ENCODE data around the gene SPTAN1. TPM values are rescaled to one million over a fixed set of nuclear protein-coding genes. Genes with fewer than 3 reads are reported as not detected.

SPTAN1 gene
- total and polyA plus RNA-seq, 4 donors: 70.0 to 438 (median 237) TPM

- ATAC-seq (ENCODE audit: insufficient read depth, low FRiP score): no peak
- H3K9ac ChIP-seq (ENCODE audit: insufficient read depth in 1 of 2, low read length in 2 of 2): no peak overlapping the region
- no peaks in the 10 kb centered on the region for H3K36me3 ChIP-seq (ENCODE audit: control insufficient read depth in 4 of 4, insufficient read depth in 4 of 4, low read length in 4 of 4)
- TF ChIP-seq, protein P1, sequence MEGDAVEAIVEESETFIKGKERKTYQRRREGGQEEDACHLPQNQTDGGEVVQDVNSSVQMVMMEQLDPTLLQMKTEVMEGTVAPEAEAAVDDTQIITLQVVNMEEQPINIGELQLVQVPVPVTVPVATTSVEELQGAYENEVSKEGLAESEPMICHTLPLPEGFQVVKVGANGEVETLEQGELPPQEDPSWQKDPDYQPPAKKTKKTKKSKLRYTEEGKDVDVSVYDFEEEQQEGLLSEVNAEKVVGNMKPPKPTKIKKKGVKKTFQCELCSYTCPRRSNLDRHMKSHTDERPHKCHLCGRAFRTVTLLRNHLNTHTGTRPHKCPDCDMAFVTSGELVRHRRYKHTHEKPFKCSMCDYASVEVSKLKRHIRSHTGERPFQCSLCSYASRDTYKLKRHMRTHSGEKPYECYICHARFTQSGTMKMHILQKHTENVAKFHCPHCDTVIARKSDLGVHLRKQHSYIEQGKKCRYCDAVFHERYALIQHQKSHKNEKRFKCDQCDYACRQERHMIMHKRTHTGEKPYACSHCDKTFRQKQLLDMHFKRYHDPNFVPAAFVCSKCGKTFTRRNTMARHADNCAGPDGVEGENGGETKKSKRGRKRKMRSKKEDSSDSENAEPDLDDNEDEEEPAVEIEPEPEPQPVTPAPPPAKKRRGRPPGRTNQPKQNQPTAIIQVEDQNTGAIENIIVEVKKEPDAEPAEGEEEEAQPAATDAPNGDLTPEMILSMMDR (IDR thresholded peaks at IDR 0.05; ENCODE audit: control extremely low read depth, extremely low read depth): no peak
- 81 to 84% methylated on average over 2 of the region's 2 CpGs for WGBS, 2 donors
- peaks cover 4 to 37% (median 17%) of the 10 kb centered on the region in 5 donors for H3K4me1 ChIP-seq (ENCODE audit: control insufficient read depth in 5 of 5, insufficient read depth in 5 of 5, low read length in 5 of 5)
- H3K9me3 ChIP-seq (ENCODE audit: control insufficient read depth in 4 of 4, insufficient read depth in 3 of 4, low read length in 3 of 4): no peaks in the 10 kb centered on the region
- H3K27ac ChIP-seq (ENCODE audit: low read depth in 1 of 2, low read length in 1 of 2): peak overlapping the region in 1 of 2 donors; percentile 89
- no peak for DNase-seq
- H3K4me3 ChIP-seq: no peak overlapping the region
- H3K27me3 ChIP-seq (ENCODE audit: control insufficient read depth in 3 of 3, insufficient read depth in 3 of 3, low read length in 2 of 3): no peaks in the 10 kb centered on the region
Measured at GRCh38 chr9:128550226-128550625, 2.2 kb upstream of the SPTAN1 start.

DNA sequence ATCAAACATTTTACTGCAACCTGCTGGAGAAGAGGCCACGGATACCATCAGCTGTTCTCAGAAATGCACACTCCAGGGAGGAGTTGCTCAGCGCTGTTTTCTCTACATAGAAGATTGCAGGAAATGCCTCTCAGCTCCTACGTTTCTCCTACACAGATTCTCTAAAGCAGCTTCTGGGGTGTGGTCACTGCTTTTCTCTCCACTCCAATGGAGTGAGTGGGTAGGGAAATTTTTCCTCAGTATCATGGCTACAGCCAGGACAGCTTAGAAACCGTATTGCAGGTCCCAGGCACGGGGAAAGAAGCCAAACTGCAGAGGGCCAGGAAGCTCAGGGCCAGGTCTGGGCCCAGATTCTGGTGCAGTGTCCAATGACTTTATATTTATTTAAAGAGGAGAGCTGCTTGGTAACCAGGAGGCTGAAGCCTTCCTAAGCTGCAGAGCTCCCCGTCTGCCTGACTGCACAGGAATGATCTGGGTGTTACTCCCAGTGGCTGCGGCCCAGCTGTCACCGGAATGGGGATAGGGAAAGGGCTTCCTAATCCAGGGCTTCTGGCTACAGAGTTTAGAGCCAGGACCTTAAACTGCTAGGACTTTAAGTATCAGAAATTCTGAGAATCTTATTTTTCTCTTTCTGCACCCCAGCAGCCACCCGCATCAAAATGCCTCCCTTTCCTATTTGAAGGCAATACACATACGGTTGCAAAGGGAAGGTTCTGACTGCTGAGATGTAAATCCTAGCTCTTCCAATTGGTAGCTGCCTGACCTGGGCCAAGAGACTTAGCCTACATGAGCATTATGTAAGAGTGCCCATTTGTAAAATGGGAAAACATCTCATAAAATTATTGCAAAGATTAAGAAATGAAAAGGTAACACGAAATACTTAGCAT is 1.4 kb upstream of the SPTAN1 start:
- Histone ChIP-seq H3K27me3 (ENCODE audit: control insufficient read depth in 3 of 3, insufficient read depth in 3 of 3, low read length in 2 of 3) (no peaks in the 10 kb centered on the region), H3K36me3 (ENCODE audit: control insufficient read depth in 4 of 4, insufficient read depth in 4 of 4, low read length in 4 of 4) (no peaks in the 10 kb centered on the region), H3K9ac (ENCODE audit: insufficient read depth in 1 of 2, low read length in 2 of 2) (peak overlapping the region in 1 of 2 donors; percentile 16), H3K4me3 (no peak overlapping the region), H3K27ac (ENCODE audit: low read depth in 1 of 2, low read length in 1 of 2) (peak overlapping the region; percentile 87 to 89), H3K9me3 (ENCODE audit: control insufficient read depth in 4 of 4, insufficient read depth in 3 of 4, low read length in 3 of 4) (no peaks in the 10 kb centered on the region), H3K4me1 (ENCODE audit: control insufficient read depth in 5 of 5, insufficient read depth in 5 of 5, low read length in 5 of 5) (peaks cover 4 to 42% (median 19%) of the 10 kb centered on the region in 5 donors)
- peak in 2 of 3 donors; percentile 7 to 14 for DNase-seq
- TF ChIP-seq, protein P1 (IDR thresholded peaks at IDR 0.05; ENCODE audit: control extremely low read depth, extremely low read depth): no peak
- no peak for ATAC-seq (ENCODE audit: insufficient read depth, low FRiP score)
- WGBS, 2 donors: 47 to 65% methylated on average over 11 of the region's 11 CpGs

DNA sequence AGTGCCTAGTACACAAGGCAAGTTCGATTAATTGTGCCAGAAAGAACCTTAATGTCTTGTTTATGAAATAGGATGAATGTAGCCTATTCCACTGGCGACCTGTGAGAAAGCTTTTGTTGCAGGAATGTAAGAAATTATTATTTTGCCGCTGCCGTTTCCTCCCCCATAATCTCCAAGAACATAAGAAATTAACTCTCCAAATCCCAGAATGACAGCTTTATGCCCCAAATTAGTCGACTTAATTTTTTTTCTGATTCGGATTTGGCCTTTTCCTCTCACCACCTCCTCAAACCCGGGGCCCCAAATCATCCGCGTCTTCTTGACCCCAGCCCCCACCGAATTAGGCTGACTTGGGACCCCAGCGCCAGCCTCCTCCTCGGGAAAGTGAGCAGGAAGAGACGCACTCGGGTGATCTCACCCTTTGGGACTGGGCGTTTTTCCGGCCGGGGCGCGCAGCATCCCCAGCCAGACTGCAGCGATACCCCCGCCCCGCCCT is 682 bp upstream of the SPTAN1 start:
- peaks cover 4 to 46% (median 20%) of the 10 kb centered on the region in 5 donors for H3K4me1 ChIP-seq (ENCODE audit: control insufficient read depth in 5 of 5, insufficient read depth in 5 of 5, low read length in 5 of 5)
- TF ChIP-seq, protein P1 (IDR thresholded peaks at IDR 0.05; ENCODE audit: control extremely low read depth, extremely low read depth): no peak
- H3K27me3 ChIP-seq (ENCODE audit: control insufficient read depth in 3 of 3, insufficient read depth in 3 of 3, low read length in 2 of 3): no peaks in the 10 kb centered on the region
- 2 to 4% methylated on average over 22 of the region's 22 CpGs for WGBS, 2 donors
- ATAC-seq (ENCODE audit: insufficient read depth, low FRiP score): no peak
- no peaks in the 10 kb centered on the region for H3K36me3 ChIP-seq (ENCODE audit: control insufficient read depth in 4 of 4, insufficient read depth in 4 of 4, low read length in 4 of 4)
- H3K9ac ChIP-seq (ENCODE audit: insufficient read depth in 1 of 2, low read length in 2 of 2): peak overlapping the region; percentile 49 to 64
- H3K27ac ChIP-seq (ENCODE audit: low read depth in 1 of 2, low read length in 1 of 2): peak overlapping the region; percentile 87 to 90
- DNase-seq: no peak
- H3K4me3 ChIP-seq: peak overlapping the region; percentile 59
- H3K9me3 ChIP-seq (ENCODE audit: control insufficient read depth in 4 of 4, insufficient read depth in 3 of 4, low read length in 3 of 4): no peaks in the 10 kb centered on the region

Measured in lung (tissue), 12 donors.